ENCODE data around the gene KIAA1755.

KIAA1755 gene

GRCh38 chr20:38238829-38239228 lies 21.7 kb downstream of the KIAA1755 start:
- DNase-seq (ENCODE audit: low read depth in 2 of 2) = no peak

GRCh38 chr20:38237381-38237780 lies 23.2 kb downstream of the KIAA1755 start:
- no peak for DNase-seq (ENCODE audit: low read depth in 2 of 2)

GRCh38 chr20:38231531-38232121 lies 28.9 kb downstream of the KIAA1755 start:
- no peak for DNase-seq (ENCODE audit: low read depth in 2 of 2)

- no peak for DNase-seq (ENCODE audit: low read depth in 2 of 2)
Observed at GRCh38 chr20:38230957-38231526, 29.5 kb downstream of the KIAA1755 start.

- no peak for DNase-seq (ENCODE audit: low read depth in 2 of 2)
Observed at GRCh38 chr20:38230253-38230551, 30.3 kb downstream of the KIAA1755 start.

GRCh38 chr20:38229376-38230252 lies 30.9 kb downstream of the KIAA1755 start:
- DNase-seq (ENCODE audit: low read depth in 2 of 2) = no peak

- DNase-seq (ENCODE audit: low read depth in 2 of 2) = no peak
Observed at GRCh38 chr20:38228436-38228835, 32.1 kb downstream of the KIAA1755 start.

- DNase-seq (ENCODE audit: low read depth in 2 of 2) = no peak
Observed at GRCh38 chr20:38227420-38228360, 32.8 kb downstream of the KIAA1755 start.

- no peak for DNase-seq (ENCODE audit: low read depth in 2 of 2)
Observed at GRCh38 chr20:38226553-38226952, 34.0 kb downstream of the KIAA1755 start.

- no peak for DNase-seq (ENCODE audit: low read depth in 2 of 2)
Observed at GRCh38 chr20:38225900-38226263, 34.7 kb downstream of the KIAA1755 start.

- DNase-seq (ENCODE audit: low read depth in 2 of 2) = no peak
Observed at GRCh38 chr20:38225240-38225899, 35.2 kb downstream of the KIAA1755 start.

GRCh38 chr20:38224531-38224930 lies 36.0 kb downstream of the KIAA1755 start:
- DNase-seq (ENCODE audit: low read depth in 2 of 2) = no peak

GRCh38 chr20:38223743-38224100 lies 36.8 kb downstream of the KIAA1755 start:
- DNase-seq (ENCODE audit: low read depth in 2 of 2) = no peak

GRCh38 chr20:38222923-38223742 lies 37.4 kb downstream of the KIAA1755 start:
- no peak for DNase-seq (ENCODE audit: low read depth in 2 of 2)

- DNase-seq (ENCODE audit: low read depth in 2 of 2) = peak; percentile 39 to 44
Observed at GRCh38 chr20:38222231-38222922, 38.2 kb downstream of the KIAA1755 start.

- peak; percentile 46 to 57 for DNase-seq (ENCODE audit: low read depth in 2 of 2)
Observed at GRCh38 chr20:38221119-38221589, 39.4 kb downstream of the KIAA1755 start.

GRCh38 chr20:38220587-38221118 lies 39.9 kb downstream of the KIAA1755 start:
- DNase-seq (ENCODE audit: low read depth in 2 of 2) = no peak

GRCh38 chr20:38219006-38219950 lies 41.3 kb downstream of the KIAA1755 start:
- DNase-seq (ENCODE audit: low read depth in 2 of 2) = no peak

- DNase-seq (ENCODE audit: low read depth in 2 of 2) = no peak
Observed at GRCh38 chr20:38218566-38218885, 42.0 kb downstream of the KIAA1755 start.

Data from stimulated activated CD4-positive, alpha-beta T cell treated with anti-CD3 and anti-CD28 coated beads, Interleukin-1b, Interleukin-23, amount 100 ng/mL, for 4 hours (primary cell).